ENCODE measurements around the gene C9orf57. TPM values are rescaled to one million over a fixed set of nuclear protein-coding genes. Genes with fewer than 3 reads are reported as not detected.
A peak's percentile ranks its signal among the peaks of the same experiment; 100 is the strongest.

C9orf57 gene
- total and polyA plus RNA-seq, 2 of the 8 experiments (the other 6 are each of a cell fraction or from before 2014, with no cell fraction given), result not detected

DNA sequence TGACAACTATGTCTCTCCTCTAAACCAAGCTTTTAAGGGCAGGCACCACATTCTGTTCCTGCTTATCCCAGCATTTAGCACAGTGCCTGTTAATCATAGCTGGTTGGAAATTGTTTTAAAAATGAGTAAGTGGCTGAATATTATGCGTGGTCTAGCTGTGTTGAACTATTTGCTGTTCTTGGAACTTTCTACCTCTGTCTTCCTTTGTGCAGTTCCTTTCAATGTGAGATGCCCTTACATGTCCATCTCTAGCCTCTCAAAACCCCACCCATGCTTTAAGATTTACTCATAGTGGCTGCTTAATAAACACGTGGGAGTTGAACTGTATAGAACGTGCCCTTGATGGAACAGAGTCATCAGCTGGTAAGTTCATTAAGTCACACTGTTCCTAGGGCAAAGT is 34.5 kb downstream of the C9orf57 start:
- peak overlapping the region; percentile 32 for H3K4ac ChIP-seq (replicated peaks; ENCODE audit: insufficient read length, low read depth, low read length)
- ChIA-PET CTCF (ENCODE audit: partially characterized antibody) (interaction anchor here (0.7 to 5.8 kb wide), 30 partner anchors 9 to 256 kb away, joined by 3 to 67 read pairs (median 5); no protein-coding TSS in a partner anchor), POLR2A (ENCODE audit: partially characterized antibody) (interaction anchor here (0.9 to 1.0 kb wide), 2 partner anchors 72 to 115 kb away, joined by 3 read pairs; partner anchors contain the start of genes ABHD17B and C9orf85)
- no peak overlapping the region for H3K4me3 ChIP-seq (ENCODE audit: extremely low read depth in 1 of 4, insufficient read depth in 2 of 4, low read depth in 3 of 4, low read length in 4 of 4)
- FAIRE-seq (no peak), DNase-seq (ENCODE audit: low read depth in 1 of 2, low spot score in 2 of 2) (no peak)
- peaks cover 0 to 2% (median 0%) of the 10 kb centered on the region in 4 experiments; a peak in 1 of 7 replicates for H3K4me1 ChIP-seq (replicated peaks in 1 of 4; ENCODE audit: control insufficient read depth in 3 of 4, insufficient read depth in 4 of 4, low read length in 3 of 4)
- no peak overlapping the region for H3K18ac ChIP-seq (ENCODE audit: extremely low read depth, low read length)
- no peaks in the 10 kb centered on the region for H3K27me3 ChIP-seq (replicated peaks in 1 of 4; ENCODE audit: control insufficient read depth in 3 of 4, extremely low read depth in 1 of 4, insufficient read depth in 3 of 4, low read length in 3 of 4)
- no peak overlapping the region for H3K9ac ChIP-seq (replicated peaks in 1 of 4; ENCODE audit: extremely low read depth in 1 of 4, low read depth in 3 of 4, low read length in 3 of 4)
- no peak overlapping the region for H3K14ac ChIP-seq (ENCODE audit: insufficient read length)
- H4K91ac ChIP-seq (replicated peaks; ENCODE audit: insufficient read length, low read length), result peak overlapping the region; percentile 16
- H4K8ac ChIP-seq (ENCODE audit: extremely low read depth, insufficient read depth, low read length), result no peak overlapping the region
- H2BK12ac ChIP-seq (ENCODE audit: low read depth, low read length), result no peak overlapping the region
- no peaks in the 10 kb centered on the region; the same call in 1 of the 2 replicates for H3K79me1 ChIP-seq (ENCODE audit: low read depth, low read length)
- H2BK15ac ChIP-seq (ENCODE audit: low read length), result no peak overlapping the region
- no peak overlapping the region for H2BK120ac ChIP-seq (replicated peaks; ENCODE audit: low read depth, low read length)
- no peaks in the 10 kb centered on the region for H4K20me1 ChIP-seq (replicated peaks in 1 of 2; ENCODE audit: control insufficient read depth in 1 of 2, insufficient read depth in 2 of 2, low read length in 2 of 2)
- no peak overlapping the region for H3K23ac ChIP-seq (ENCODE audit: insufficient read length)
- no peak overlapping the region for H2BK5ac ChIP-seq (ENCODE audit: low read depth, low read length)
- H3K56ac ChIP-seq (replicated peaks; ENCODE audit: insufficient read length, low read depth, low read length), result no peak overlapping the region
- no peak for TF ChIP-seq CHD1 (IDR thresholded peaks at IDR 0.05; ENCODE audit: low read depth, low read length)
- TF ChIP-seq, protein P1, sequence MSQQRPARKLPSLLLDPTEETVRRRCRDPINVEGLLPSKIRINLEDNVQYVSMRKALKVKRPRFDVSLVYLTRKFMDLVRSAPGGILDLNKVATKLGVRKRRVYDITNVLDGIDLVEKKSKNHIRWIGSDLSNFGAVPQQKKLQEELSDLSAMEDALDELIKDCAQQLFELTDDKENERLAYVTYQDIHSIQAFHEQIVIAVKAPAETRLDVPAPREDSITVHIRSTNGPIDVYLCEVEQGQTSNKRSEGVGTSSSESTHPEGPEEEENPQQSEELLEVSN (IDR thresholded peaks at IDR 0.05), result no peak
- no peak for TF ChIP-seq BACH1 (IDR thresholded peaks at IDR 0.05; ENCODE audit: low read length)
- TF ChIP-seq GTF2F1 (IDR thresholded peaks at IDR 0.05; ENCODE audit: borderline replicate concordance, low read depth, low read length), result no peak
- TF ChIP-seq MAFK (IDR thresholded peaks at IDR 0.05; ENCODE audit: low read depth, low read length), result no peak
- no peak for TF ChIP-seq JUND (IDR thresholded peaks at IDR 0.05; ENCODE audit: low read length)
- TF ChIP-seq RXRA (IDR thresholded peaks at IDR 0.05; ENCODE audit: insufficient read depth, low read depth, low read length), result no peak
- 83% methylated on average over 3 of the region's 3 CpGs; no CpG with 5 or more reads in 1 of the 2 experiments for WGBS, 2 experiments (ENCODE audit: extremely low coverage in 1 of 2, insufficient coverage in 1 of 2, insufficient read length in 1 of 2, insufficient replicate concordance in 2 of 2, low coverage in 1 of 2, low lambda C conversion rate in 2 of 2, missing lambda C conversion rate in 1 of 2)
- no peak overlapping the region for H2AFZ ChIP-seq (ENCODE audit: low read length)
- no peak overlapping the region for H2BK20ac ChIP-seq (ENCODE audit: low read length)
- no peak overlapping the region for H2AK5ac ChIP-seq (ENCODE audit: low read depth, low read length)
- peaks cover 3% of the 10 kb centered on the region; the same call in 1 of the 2 replicates for H3K23me2 ChIP-seq (ENCODE audit: low read depth, low read length)
- H3K79me2 ChIP-seq (ENCODE audit: control insufficient read depth in 1 of 2, insufficient read depth in 2 of 2, low read length in 2 of 2), result no peaks in the 10 kb centered on the region
- H3K36me3 ChIP-seq (ENCODE audit: control insufficient read depth in 2 of 4, insufficient read depth in 4 of 4, low read length in 3 of 4), result no peaks in the 10 kb centered on the region
- no peak overlapping the region for H4K5ac ChIP-seq (ENCODE audit: insufficient read length, low read depth, low read length)
- no peak overlapping the region for H3K4me2 ChIP-seq (ENCODE audit: insufficient read depth in 1 of 2, low read depth in 2 of 2, low read length in 2 of 2)
- no peak overlapping the region for H3K27ac ChIP-seq (ENCODE audit: low read depth, low read length)
- H3K9me3 ChIP-seq (ENCODE audit: insufficient read depth in 2 of 2, low read depth in 1 of 2, low read length in 1 of 2), result no peaks in the 10 kb centered on the region

Measured in H1 (cell line).